ENCODE results near the gene CD164L2. TPM values are rescaled to one million over a fixed set of nuclear protein-coding genes. Genes with fewer than 3 reads are reported as not detected.
A peak's percentile ranks its signal among the peaks of the same experiment; 100 is the strongest.
"Not testable (repeated sequence)": the region's sequence is repeated elsewhere in the genome, so short reads cannot be mapped to it uniquely, and the experiment has no call there.

CD164L2 gene
- 0.17 TPM for polyA plus RNA-seq (2013, experiment 1 of 2)
- polyA plus RNA-seq (2013, experiment 2 of 2): 0.11 TPM

DNA sequence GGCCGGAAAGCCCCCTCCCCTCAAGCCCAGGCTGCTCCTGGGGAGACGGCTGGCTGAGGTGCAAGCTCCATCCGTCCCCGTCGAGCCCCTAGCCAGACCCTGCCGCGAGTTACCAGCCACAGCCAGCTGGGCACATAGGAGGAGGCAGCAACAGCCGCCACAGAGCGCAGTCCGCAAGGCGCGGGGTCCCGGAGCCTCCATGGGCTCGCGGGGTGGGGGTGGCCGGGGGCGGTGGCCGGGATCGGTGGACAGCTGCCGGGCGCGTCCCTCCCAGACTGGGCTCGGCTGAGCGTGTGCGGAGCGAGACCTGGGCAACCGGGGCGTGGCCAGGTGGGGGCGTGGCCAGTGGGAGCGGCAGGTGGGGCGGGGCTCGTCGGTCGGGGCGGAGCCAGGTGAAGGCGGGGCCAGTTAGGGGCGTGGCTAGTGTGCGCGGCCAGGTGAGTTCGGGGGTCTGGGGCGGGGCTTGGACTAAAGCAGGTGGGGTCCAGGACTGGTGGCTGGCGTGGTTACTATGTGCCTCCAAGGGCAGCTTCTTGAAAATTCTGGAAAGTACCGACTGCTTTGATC, at the start of gene CD164L2:
Gene CD164L2, minus strand, starts transcription at position 295 of the 567 bp plus-strand sequence. Its CDS starts 94 bp downstream, at position 201.
- Histone ChIP-seq H4K8ac (ENCODE audit: low read depth, low read length) (no peak within 1 kb of the TSS), H3K27ac (ENCODE audit: low read depth, low read length) (no peak within 1 kb of the TSS), H3K79me1 (ENCODE audit: low read length) (no peaks in the 10 kb centered on the region), H3K9ac (ENCODE audit: low read length) (peak within 1 kb of the TSS; percentile 68), H3K4me1 (ENCODE audit: control insufficient read depth, low read depth, low read length) (no peaks in the 10 kb centered on the region), H4K5ac (ENCODE audit: low read length) (no peak within 1 kb of the TSS), H2BK120ac (ENCODE audit: low read depth, low read length) (no peak within 1 kb of the TSS), H3K23ac (ENCODE audit: low read length) (no peak within 1 kb of the TSS), H3K36me3 (ENCODE audit: control insufficient read depth, insufficient read depth, low read length) (no peaks in the 10 kb centered on the region), H3K4ac (ENCODE audit: low read depth, low read length) (no peak within 1 kb of the TSS), H3K18ac (ENCODE audit: low read length) (no peak within 1 kb of the TSS), H3K56ac (ENCODE audit: low read length) (peak within 1 kb of the TSS; percentile 90), H3K79me2 (ENCODE audit: control insufficient read depth, insufficient read depth, low read length) (no peaks in the 10 kb centered on the region), H2AK5ac (ENCODE audit: low read length) (no peak within 1 kb of the TSS), H3K4me3 (ENCODE audit: low read length) (no peak within 1 kb of the TSS), H3K27me3 (ENCODE audit: insufficient read depth, low read length, poor library complexity) (no peaks in the 10 kb centered on the region), H2BK5ac (ENCODE audit: low read length) (no peak within 1 kb of the TSS), H3K4me2 (ENCODE audit: low read length) (peak within 1 kb of the TSS; percentile 57), H2BK15ac (replicated peaks; ENCODE audit: low read depth) (no peak within 1 kb of the TSS)
- peak; percentile 69 for DNase-seq
- WGBS (ENCODE audit: extremely low coverage, insufficient coverage, low lambda C conversion rate): no CpG with 5 or more reads among the region's 43 CpGs

DNA sequence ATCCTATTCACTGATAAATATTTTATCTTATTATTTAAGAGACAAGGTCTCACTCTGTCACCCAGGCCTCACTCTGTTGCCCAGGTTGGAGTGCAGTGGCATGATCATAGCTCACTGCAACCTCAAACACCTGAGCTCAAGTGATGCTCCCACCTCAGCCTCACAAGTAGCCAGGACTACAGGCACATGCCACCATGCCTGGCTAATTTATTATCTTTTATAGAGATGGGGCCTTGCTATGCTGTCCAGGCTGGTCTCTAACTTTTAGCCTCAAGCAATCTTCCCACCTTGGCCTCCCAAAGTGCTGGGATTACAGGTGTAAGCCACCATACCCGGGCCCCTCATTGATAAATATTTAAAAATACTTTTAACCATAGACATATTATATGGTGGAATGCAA, 49.6 kb upstream of the CD164L2 start:
- not testable (repeated sequence) for H3K4ac ChIP-seq (ENCODE audit: low read depth, low read length); H2BK120ac ChIP-seq (ENCODE audit: low read depth, low read length); H2AK5ac ChIP-seq (ENCODE audit: low read length); DNase-seq; H3K56ac ChIP-seq (ENCODE audit: low read length); H3K27me3 ChIP-seq (ENCODE audit: insufficient read depth, low read length, poor library complexity); H2BK5ac ChIP-seq (ENCODE audit: low read length); H3K23ac ChIP-seq (ENCODE audit: low read length); H3K27ac ChIP-seq (ENCODE audit: low read depth, low read length); H3K18ac ChIP-seq (ENCODE audit: low read length); H3K79me1 ChIP-seq (ENCODE audit: low read length); H4K8ac ChIP-seq (ENCODE audit: low read depth, low read length); H3K4me2 ChIP-seq (ENCODE audit: low read length); H3K36me3 ChIP-seq (ENCODE audit: control insufficient read depth, insufficient read depth, low read length); H2BK15ac ChIP-seq (replicated peaks; ENCODE audit: low read depth); H4K5ac ChIP-seq (ENCODE audit: low read length); H3K9ac ChIP-seq (ENCODE audit: low read length); H3K4me3 ChIP-seq (ENCODE audit: low read length)
- Histone ChIP-seq H3K4me1 (ENCODE audit: control insufficient read depth, low read depth, low read length) (peaks cover 30% of the 10 kb centered on the region), H3K79me2 (ENCODE audit: control insufficient read depth, insufficient read depth, low read length) (peaks cover 14% of the 10 kb centered on the region)
- no CpG with 5 or more reads among the region's 1 CpG for WGBS (ENCODE audit: extremely low coverage, insufficient coverage, low lambda C conversion rate)

DNA sequence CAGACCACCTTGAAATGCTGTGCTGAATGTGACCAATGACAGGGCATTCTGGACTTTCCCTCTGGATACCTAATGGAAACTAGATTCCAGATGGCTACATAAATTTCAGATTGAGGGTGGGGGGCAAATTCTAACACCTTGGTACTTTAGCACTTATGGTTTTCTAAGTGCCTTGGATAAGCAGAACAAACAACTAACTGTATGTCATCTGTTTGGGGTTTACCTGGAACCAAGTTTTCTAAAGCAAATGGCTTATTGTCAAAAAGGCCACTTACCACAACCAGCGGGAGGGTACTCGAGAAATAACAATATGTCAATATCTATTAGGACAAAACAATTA, 48.4 kb upstream of the CD164L2 start:
- H3K56ac ChIP-seq (ENCODE audit: low read length): peak overlapping the region; percentile 62
- peak overlapping the region; percentile 95 for H3K18ac ChIP-seq (ENCODE audit: low read length)
- peak overlapping the region; percentile 43 for H3K4ac ChIP-seq (ENCODE audit: low read depth, low read length)
- H2BK5ac ChIP-seq (ENCODE audit: low read length): peak overlapping the region; percentile 4
- no peak overlapping the region for H2BK15ac ChIP-seq (replicated peaks; ENCODE audit: low read depth)
- H2BK120ac ChIP-seq (ENCODE audit: low read depth, low read length): no peak overlapping the region
- H3K27ac ChIP-seq (ENCODE audit: low read depth, low read length): peak overlapping the region; percentile 68
- peaks cover 14% of the 10 kb centered on the region for H3K79me2 ChIP-seq (ENCODE audit: control insufficient read depth, insufficient read depth, low read length)
- peak overlapping the region; percentile 28 for H3K9ac ChIP-seq (ENCODE audit: low read length)
- H4K5ac ChIP-seq (ENCODE audit: low read length): no peak overlapping the region
- H3K4me1 ChIP-seq (ENCODE audit: control insufficient read depth, low read depth, low read length): peaks cover 27% of the 10 kb centered on the region
- WGBS (ENCODE audit: extremely low coverage, insufficient coverage, low lambda C conversion rate): no CpG with 5 or more reads among the region's 2 CpGs
- H3K23ac ChIP-seq (ENCODE audit: low read length): no peak overlapping the region
- no peak for DNase-seq
- no peaks in the 10 kb centered on the region for H3K27me3 ChIP-seq (ENCODE audit: insufficient read depth, low read length, poor library complexity)
- H4K8ac ChIP-seq (ENCODE audit: low read depth, low read length): no peak overlapping the region
- H3K36me3 ChIP-seq (ENCODE audit: control insufficient read depth, insufficient read depth, low read length): peaks cover 2% of the 10 kb centered on the region
- H3K79me1 ChIP-seq (ENCODE audit: low read length): peaks cover 13% of the 10 kb centered on the region
- H2AK5ac ChIP-seq (ENCODE audit: low read length): peak overlapping the region; percentile 29
- H3K4me2 ChIP-seq (ENCODE audit: low read length): no peak overlapping the region
- H3K4me3 ChIP-seq (ENCODE audit: low read length): no peak overlapping the region

DNA sequence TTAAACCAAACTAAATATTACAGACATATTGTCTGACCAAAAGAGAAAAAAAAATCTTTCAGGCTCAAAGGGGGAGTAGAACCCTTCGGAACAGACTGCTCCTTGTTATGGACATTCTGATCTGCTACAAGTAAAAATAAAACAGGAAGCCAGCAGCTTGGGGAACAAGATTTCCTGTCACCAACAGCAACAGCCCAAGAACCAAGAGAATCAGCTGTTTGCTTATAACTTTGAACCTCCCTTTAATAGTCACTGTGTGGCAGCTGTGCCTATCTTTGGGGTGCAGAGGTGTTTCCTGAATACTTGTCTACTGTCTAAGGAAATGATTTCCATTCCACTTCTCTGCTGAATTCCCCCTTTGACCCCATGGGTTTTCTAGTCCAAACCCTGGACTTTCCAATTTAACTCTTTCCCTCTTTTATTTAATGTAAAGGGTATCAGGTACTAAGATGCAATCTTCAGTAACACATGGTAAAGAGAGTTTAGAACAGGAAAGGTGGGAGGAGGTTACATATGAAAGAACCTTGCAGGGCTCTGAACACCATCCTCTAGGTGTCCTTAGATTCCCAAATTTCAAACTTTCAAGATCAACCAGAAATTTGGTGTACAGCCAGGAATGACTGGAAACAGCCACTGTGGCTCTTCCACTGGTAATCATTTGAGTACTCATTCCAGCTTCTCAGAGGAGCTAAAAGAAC, 47.9 kb upstream of the CD164L2 start:
- Histone ChIP-seq H4K8ac (ENCODE audit: low read depth, low read length) (no peak overlapping the region), H3K36me3 (ENCODE audit: control insufficient read depth, insufficient read depth, low read length) (peaks cover 2% of the 10 kb centered on the region), H3K79me2 (ENCODE audit: control insufficient read depth, insufficient read depth, low read length) (peaks cover 14% of the 10 kb centered on the region), H3K27ac (ENCODE audit: low read depth, low read length) (peak overlapping the region; percentile 68), H3K23ac (ENCODE audit: low read length) (no peak overlapping the region), H3K4me3 (ENCODE audit: low read length) (no peak overlapping the region), H3K27me3 (ENCODE audit: insufficient read depth, low read length, poor library complexity) (no peaks in the 10 kb centered on the region), H3K79me1 (ENCODE audit: low read length) (peaks cover 13% of the 10 kb centered on the region), H3K18ac (ENCODE audit: low read length) (peak overlapping the region; percentile 95), H3K4me2 (ENCODE audit: low read length) (no peak overlapping the region), H3K4me1 (ENCODE audit: control insufficient read depth, low read depth, low read length) (peaks cover 26% of the 10 kb centered on the region), H3K4ac (ENCODE audit: low read depth, low read length) (peak overlapping the region; percentile 90), H3K56ac (ENCODE audit: low read length) (peak overlapping the region; percentile 62), H2BK15ac (replicated peaks; ENCODE audit: low read depth) (peak overlapping the region; percentile 66), H2BK120ac (ENCODE audit: low read depth, low read length) (peak overlapping the region; percentile 90), H2AK5ac (ENCODE audit: low read length) (peak overlapping the region; percentile 29), H4K5ac (ENCODE audit: low read length) (no peak overlapping the region), H3K9ac (ENCODE audit: low read length) (peak overlapping the region; percentile 28), H2BK5ac (ENCODE audit: low read length) (peak overlapping the region; percentile 4)
- WGBS (ENCODE audit: extremely low coverage, insufficient coverage, low lambda C conversion rate): no CpG with 5 or more reads among the region's 1 CpG
- DNase-seq: no peak

GRCh38 chr1:27429029-27429425, 45.9 kb upstream of the CD164L2 start:
- H3K27me3 ChIP-seq (ENCODE audit: insufficient read depth, low read length, poor library complexity): no peaks in the 10 kb centered on the region
- H3K4me1 ChIP-seq (ENCODE audit: control insufficient read depth, low read depth, low read length): peaks cover 24% of the 10 kb centered on the region
- peaks cover 6% of the 10 kb centered on the region for H3K79me2 ChIP-seq (ENCODE audit: control insufficient read depth, insufficient read depth, low read length)
- no peak overlapping the region for H3K4me3 ChIP-seq (ENCODE audit: low read length)
- no peak overlapping the region for H3K4ac ChIP-seq (ENCODE audit: low read depth, low read length)
- H3K4me2 ChIP-seq (ENCODE audit: low read length): no peak overlapping the region
- DNase-seq: no peak
- peak overlapping the region; percentile 49 for H3K9ac ChIP-seq (ENCODE audit: low read length)
- WGBS (ENCODE audit: extremely low coverage, insufficient coverage, low lambda C conversion rate): no CpG with 5 or more reads among the region's 2 CpGs
- peaks cover 2% of the 10 kb centered on the region for H3K36me3 ChIP-seq (ENCODE audit: control insufficient read depth, insufficient read depth, low read length)
- peaks cover 8% of the 10 kb centered on the region for H3K79me1 ChIP-seq (ENCODE audit: low read length)
- H3K23ac ChIP-seq (ENCODE audit: low read length): no peak overlapping the region
- H4K8ac ChIP-seq (ENCODE audit: low read depth, low read length): no peak overlapping the region
- H4K5ac ChIP-seq (ENCODE audit: low read length): no peak overlapping the region
- peak overlapping the region; percentile 46 for H3K18ac ChIP-seq (ENCODE audit: low read length)
- H2BK15ac ChIP-seq (replicated peaks; ENCODE audit: low read depth): peak overlapping the region; percentile 9
- peak overlapping the region; percentile 96 for H2BK5ac ChIP-seq (ENCODE audit: low read length)
- H3K27ac ChIP-seq (ENCODE audit: low read depth, low read length): peak overlapping the region; percentile 87
- H2AK5ac ChIP-seq (ENCODE audit: low read length): peak overlapping the region; percentile 43
- peak overlapping the region; percentile 83 for H3K56ac ChIP-seq (ENCODE audit: low read length)
- no peak overlapping the region for H2BK120ac ChIP-seq (ENCODE audit: low read depth, low read length)

Measured in mesendoderm (in vitro differentiated cells).